ENCODE measurements around the gene UTP14C. TPM values are rescaled to one million over a fixed set of nuclear protein-coding genes. Genes with fewer than 3 reads are reported as not detected.

The UTP14C gene
- total RNA-seq, 1 experiment from 2014 or later: 14.6 TPM

DNA sequence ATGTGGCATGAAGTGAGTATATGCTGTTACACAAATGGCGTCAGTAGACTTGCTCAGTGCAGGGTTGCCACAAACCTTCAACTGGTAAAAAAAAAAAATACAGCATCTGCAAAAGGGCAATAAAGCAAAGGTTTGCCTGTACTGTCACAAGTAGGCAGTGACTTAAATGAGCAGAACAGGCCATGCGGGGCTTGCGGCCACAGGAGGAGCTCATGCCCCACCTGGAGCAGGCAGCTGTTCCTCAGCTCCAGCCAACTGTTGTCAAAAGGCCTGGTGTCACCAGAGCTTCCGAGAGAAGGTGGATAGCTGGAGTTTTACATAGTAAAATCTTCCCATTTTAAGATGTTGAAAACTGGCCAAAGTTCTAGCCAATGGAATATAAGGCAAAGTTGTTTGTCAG lies 20.9 kb upstream of the UTP14C start:
- intact Hi-C loops (cut with micrococcal nuclease): loop anchor here (5.0 kb wide), 1 partner anchor 449 kb away; the partner anchor contains the start of gene VPS36
- POLR2A ChIA-PET: interaction anchor here (1.0 to 3.9 kb wide), 3 partner anchors 9 to 447 kb away, joined by 3 to 13 read pairs (median 4); partner anchors contain the start of genes ALG11 and VPS36
- Mint-ChIP-seq H3K27ac (ENCODE audit: low read depth, unreplicated experiment) (no peak overlapping the region), H3K4me1 (ENCODE audit: insufficient read depth, unreplicated experiment) (peaks cover 34% of the 10 kb centered on the region), H3K27me3 (ENCODE audit: insufficient read depth, unreplicated experiment) (peaks cover 12% of the 10 kb centered on the region), H3K9me3 (ENCODE audit: unreplicated experiment) (no peaks in the 10 kb centered on the region), H3K4me3 (ENCODE audit: unreplicated experiment) (no peak overlapping the region), H3K36me3 (ENCODE audit: insufficient read depth, unreplicated experiment) (no peaks in the 10 kb centered on the region)
- CTCF ChIA-PET: interaction anchor here (0.8 to 10.2 kb wide), 6 partner anchors 27 to 188 kb away, joined by 3 to 97 read pairs (median 4); partner anchors contain the start of gene NEK5
- no peak for DNase-seq (ENCODE audit: unreplicated experiment)
- TF ChIP-seq, protein P1, sequence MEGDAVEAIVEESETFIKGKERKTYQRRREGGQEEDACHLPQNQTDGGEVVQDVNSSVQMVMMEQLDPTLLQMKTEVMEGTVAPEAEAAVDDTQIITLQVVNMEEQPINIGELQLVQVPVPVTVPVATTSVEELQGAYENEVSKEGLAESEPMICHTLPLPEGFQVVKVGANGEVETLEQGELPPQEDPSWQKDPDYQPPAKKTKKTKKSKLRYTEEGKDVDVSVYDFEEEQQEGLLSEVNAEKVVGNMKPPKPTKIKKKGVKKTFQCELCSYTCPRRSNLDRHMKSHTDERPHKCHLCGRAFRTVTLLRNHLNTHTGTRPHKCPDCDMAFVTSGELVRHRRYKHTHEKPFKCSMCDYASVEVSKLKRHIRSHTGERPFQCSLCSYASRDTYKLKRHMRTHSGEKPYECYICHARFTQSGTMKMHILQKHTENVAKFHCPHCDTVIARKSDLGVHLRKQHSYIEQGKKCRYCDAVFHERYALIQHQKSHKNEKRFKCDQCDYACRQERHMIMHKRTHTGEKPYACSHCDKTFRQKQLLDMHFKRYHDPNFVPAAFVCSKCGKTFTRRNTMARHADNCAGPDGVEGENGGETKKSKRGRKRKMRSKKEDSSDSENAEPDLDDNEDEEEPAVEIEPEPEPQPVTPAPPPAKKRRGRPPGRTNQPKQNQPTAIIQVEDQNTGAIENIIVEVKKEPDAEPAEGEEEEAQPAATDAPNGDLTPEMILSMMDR (IDR thresholded peaks at IDR 0.05; ENCODE audit: unreplicated experiment): no peak
- BruUV-seq (replicated peaks): no TSS peak

DNA sequence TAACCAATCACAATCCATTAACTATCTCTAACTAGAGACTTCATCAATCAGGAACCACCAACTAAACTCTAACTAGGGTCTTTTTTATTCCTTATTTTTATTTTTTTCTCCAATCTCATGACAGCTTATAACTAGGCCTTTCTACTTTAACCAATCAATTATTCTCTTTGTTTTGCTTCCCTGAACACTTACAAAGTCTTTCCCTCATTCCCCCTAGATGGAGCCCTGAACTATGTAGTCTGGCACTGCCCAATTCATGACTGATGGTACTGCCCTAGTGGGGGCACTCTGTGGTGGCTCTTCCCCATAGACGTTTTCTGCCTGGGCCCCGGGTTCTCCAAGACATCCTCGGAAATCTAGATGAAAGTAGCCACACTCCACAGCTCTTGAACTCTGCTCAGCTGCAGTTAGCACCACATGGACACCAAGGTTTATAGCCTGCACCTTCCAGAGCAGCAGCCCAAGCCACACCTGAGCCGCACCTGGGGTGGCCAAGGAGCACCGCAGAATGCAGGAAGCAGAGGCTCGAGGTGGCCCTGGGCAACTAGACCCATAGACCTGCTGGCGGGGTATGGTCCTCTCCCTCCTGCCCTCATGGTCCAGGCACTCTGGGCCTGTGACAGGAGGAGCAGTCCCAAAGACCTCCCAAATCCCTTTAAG lies 19.9 kb upstream of the UTP14C start:
- DNase-seq (ENCODE audit: unreplicated experiment): no peak
- no TSS peak for BruUV-seq (replicated peaks)
- no peaks in the 10 kb centered on the region for H3K9me3 Mint-ChIP-seq (ENCODE audit: unreplicated experiment)
- peaks cover 27% of the 10 kb centered on the region for H3K4me1 Mint-ChIP-seq (ENCODE audit: insufficient read depth, unreplicated experiment)
- POLR2A ChIA-PET: interaction anchor here (0.8 to 3.9 kb wide), 5 partner anchors 8 to 446 kb away, joined by 3 to 13 read pairs (median 4); partner anchors contain the start of genes ALG11 and VPS36
- CTCF ChIA-PET: interaction anchor here (0.7 to 10.2 kb wide), 5 partner anchors 25 to 189 kb away, joined by 3 to 97 read pairs (median 4); partner anchors contain the start of gene NEK5
- intact Hi-C loops (cut with micrococcal nuclease): loop anchor here (5.0 kb wide), 1 partner anchor 448 kb away; the partner anchor contains the start of gene VPS36
- no peak overlapping the region for H3K4me3 Mint-ChIP-seq (ENCODE audit: unreplicated experiment)
- H3K27ac Mint-ChIP-seq (ENCODE audit: low read depth, unreplicated experiment): peak overlapping the region; percentile 11
- H3K27me3 Mint-ChIP-seq (ENCODE audit: insufficient read depth, unreplicated experiment): peaks cover 7% of the 10 kb centered on the region
- TF ChIP-seq, protein P1 (IDR thresholded peaks at IDR 0.05; ENCODE audit: unreplicated experiment): no peak
- H3K36me3 Mint-ChIP-seq (ENCODE audit: insufficient read depth, unreplicated experiment): no peaks in the 10 kb centered on the region

DNA sequence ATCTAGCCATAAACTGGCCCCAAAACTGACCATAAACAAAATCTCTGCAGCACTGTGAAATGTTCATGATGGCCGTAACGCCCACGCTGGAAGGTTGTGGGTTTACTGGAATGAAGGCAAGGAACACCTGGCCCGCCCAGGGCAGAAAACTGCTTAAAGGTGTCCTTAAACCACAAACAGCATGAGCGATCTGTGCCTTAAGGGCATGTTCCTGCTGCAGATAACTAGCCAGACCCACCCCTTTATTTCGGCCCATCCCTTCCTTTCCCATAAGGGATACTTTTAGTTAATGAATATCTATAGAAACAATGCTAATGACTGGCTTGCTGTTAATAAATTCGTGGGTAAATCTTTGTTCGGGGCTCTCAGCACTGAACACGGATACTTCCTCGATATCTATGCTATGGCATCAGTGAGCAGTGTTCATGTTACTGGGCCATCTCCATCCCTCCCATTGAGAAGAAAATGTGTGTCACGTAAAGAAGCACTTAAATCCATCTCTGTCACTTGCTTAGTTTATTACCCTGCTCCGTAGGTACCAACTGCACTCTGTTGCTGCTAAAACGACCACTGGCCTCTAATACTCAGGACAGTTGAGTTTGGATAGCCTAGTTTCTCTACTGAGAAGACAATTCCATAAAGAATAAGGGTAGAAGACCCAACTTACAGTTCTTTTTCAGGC lies 18.5 kb upstream of the UTP14C start:
- Mint-ChIP-seq H3K9me3 (ENCODE audit: unreplicated experiment) (no peaks in the 10 kb centered on the region), H3K36me3 (ENCODE audit: insufficient read depth, unreplicated experiment) (no peaks in the 10 kb centered on the region), H3K4me3 (ENCODE audit: unreplicated experiment) (no peak overlapping the region), H3K27ac (ENCODE audit: low read depth, unreplicated experiment) (no peak overlapping the region), H3K27me3 (ENCODE audit: insufficient read depth, unreplicated experiment) (no peaks in the 10 kb centered on the region), H3K4me1 (ENCODE audit: insufficient read depth, unreplicated experiment) (peaks cover 25% of the 10 kb centered on the region)
- POLR2A ChIA-PET: no interaction called here
- TF ChIP-seq, protein P1 (IDR thresholded peaks at IDR 0.05; ENCODE audit: unreplicated experiment): no peak
- CTCF ChIA-PET: interaction anchor here (2.2 kb wide), 1 partner anchor 9 kb away, joined by 6 read pairs; no protein-coding TSS in a partner anchor
- BruUV-seq (replicated peaks): no TSS peak
- intact Hi-C loops (cut with micrococcal nuclease): no loop called here
- no peak for DNase-seq (ENCODE audit: unreplicated experiment)
